HG02763 (cell line): Measurements from ENCODE around the gene RASGEF1B.

Experiments
- ATAC-seq: cut with Tn5 transposase; IDR thresholded peaks from one replicate; pipeline ENCODE4 v1.9.1; 2021; ENCODE audit warnings: mild to moderate bottlenecking, moderate library complexity; ENCODE audit not compliant: unreplicated experiment

The RASGEF1B gene

GRCh38 chr4:81399306-81400086, 72.2 kb downstream of the RASGEF1B start:
- ATAC-seq = no peak

DNA sequence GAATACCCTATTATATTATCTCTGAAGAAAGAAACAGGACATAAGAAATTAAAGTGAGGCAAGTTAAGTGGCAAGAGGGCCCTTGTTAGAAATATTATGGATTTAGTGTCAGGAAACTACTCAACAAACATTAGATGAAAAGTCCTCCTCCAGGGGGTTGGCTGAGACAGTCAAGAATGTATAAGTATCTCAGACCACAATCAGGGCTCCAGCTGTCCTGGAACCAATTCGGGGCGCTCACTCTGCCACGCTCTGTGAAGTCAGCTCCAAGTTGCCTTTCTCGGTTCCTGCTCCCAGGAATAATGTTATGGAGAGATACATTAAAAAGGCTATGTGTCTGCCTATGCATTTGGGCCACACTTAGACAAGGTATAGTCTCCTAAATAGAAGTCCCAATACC, 73.3 kb downstream of the RASGEF1B start:
- ATAC-seq = no peak

DNA sequence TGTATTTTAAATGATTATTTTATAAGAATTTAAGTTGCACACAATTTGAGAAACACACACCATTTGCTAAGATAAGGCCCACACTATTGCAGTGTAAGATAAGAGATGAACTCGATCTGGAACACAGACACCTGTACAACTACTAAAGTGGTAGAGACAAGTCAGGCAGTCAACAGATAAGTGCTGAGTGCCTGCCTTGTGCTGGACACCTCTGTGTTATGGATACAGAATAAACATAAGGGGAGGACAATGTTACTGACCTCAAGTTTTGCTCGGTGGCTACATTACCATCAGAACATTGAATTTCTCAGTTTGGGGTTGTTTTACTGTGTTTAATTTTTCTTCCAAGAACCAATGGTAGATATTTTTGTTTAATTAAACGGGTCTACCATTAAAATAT, 74.1 kb downstream of the RASGEF1B start:
- ATAC-seq = no peak

DNA sequence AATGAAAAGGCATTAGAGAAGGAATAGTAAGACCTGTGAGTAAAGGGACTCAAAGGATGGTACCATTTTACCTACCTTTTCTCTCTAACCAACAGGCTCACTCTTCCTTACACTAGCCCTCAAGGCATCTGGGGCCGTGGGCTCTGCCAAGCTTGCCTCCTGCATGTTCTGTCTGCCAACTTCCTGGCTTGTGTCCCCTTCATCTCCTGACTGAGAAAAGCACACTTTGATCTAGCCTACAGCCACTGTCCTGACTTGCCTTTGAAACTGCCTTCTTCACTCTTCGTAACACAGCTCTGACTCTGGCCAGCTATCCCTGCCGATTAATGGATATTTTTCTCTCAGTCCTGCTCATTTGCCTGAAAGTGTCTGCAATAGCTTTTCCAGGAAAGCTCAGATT, 76.5 kb downstream of the RASGEF1B start:
- ATAC-seq = no peak

GRCh38 chr4:81392164-81392563, 79.5 kb downstream of the RASGEF1B start:
- ATAC-seq = no peak

DNA sequence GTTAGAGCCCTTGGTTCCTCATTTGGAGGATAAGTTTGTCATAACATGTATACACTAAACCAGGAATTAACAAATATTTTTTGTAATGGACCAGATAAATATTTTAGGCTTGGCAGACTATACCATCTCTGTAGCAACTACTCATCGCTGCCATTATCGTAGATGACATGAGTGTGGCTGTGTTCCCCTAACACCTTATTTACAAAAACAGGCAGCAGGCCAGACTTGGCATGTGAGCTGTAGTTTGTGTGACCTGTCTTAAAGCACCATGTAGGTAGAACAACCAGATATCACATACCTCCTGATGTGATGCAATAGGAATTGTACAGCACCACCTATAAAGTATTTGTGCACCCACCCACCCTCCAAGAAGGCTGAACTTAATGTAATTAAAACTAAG, 82.0 kb downstream of the RASGEF1B start:
- ATAC-seq = no peak

DNA sequence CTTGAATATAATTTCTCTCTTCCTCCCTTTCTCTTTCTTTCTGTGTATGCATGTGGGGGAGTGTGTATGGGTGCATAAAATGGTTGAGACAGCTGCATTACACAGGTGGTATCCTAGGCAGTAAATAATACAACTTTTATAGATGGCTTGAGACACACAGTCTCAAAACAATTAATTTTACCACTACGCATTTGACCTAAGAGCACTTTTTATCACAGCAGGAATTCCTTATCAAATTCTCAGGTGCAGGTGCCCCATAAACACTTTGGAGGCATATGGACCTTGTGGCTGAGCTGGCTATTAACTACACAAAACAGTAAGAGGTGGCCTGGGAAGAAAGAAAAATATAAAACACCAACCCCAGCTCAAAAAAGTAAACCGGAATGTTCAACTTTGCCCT, 91.3 kb downstream of the RASGEF1B start:
- ATAC-seq = no peak

GRCh38 chr4:81378386-81378785, 93.3 kb downstream of the RASGEF1B start:
- no peak for ATAC-seq

GRCh38 chr4:81377191-81377590, 94.5 kb downstream of the RASGEF1B start:
- ATAC-seq = no peak

DNA sequence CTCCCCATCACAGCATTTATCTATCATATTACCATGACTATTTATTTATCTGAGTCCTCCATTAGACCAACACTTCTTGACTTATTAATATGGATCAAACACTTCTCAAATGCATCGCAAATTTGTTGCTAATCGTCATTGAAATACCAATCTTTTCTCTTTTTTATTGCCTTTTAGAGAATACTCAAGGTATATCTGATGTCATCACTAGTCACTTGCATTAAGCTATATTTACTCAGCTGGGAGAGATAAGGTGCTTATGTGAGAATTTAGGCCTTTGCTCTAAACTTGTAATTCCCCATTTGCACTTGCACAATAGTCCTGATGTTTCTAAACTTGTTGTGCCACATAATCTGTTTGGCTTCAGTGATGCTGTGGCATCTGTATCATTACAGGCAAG, 95.0 kb downstream of the RASGEF1B start:
- ATAC-seq = no peak
